Stimulated activated CD4-positive, alpha-beta T cell treated with anti-CD3 and anti-CD28 coated beads, Interleukin-1b, Interleukin-23, amount 100 ng/mL, for 1 hour (primary cell): Measurements from ENCODE around the gene TANC1.

ENCODE experiments used
- DNase-seq, 2 donors: peaks; one replicate each; pipeline ENCODE4 v3.0.0-alpha.2; 2020; ENCODE audit warnings: low read depth in 2 of 2

The TANC1 gene

GRCh38 chr2:158968396-158969161 is at the start of gene TANC1:
Gene TANC1, plus strand, starts transcription at chr2:158968640. Its CDS starts 97,271 bp downstream, at chr2:159065911.
- DNase-seq: no peak

GRCh38 chr2:158921599-158922408 is 46.6 kb upstream of the TANC1 start:
- no peak for DNase-seq

- DNase-seq: no peak
Measured at GRCh38 chr2:158922601-158923000, 45.8 kb upstream of the TANC1 start.

- no peak for DNase-seq
Measured at GRCh38 chr2:158923180-158923594, 45.3 kb upstream of the TANC1 start.

- no peak for DNase-seq
Measured at GRCh38 chr2:158923641-158924040, 44.8 kb upstream of the TANC1 start.

- DNase-seq: no peak
Measured at GRCh38 chr2:158926478-158926948, 41.9 kb upstream of the TANC1 start.

- no peak for DNase-seq
Measured at GRCh38 chr2:158928515-158928914, 39.9 kb upstream of the TANC1 start.

GRCh38 chr2:158928965-158929364 is 39.5 kb upstream of the TANC1 start:
- no peak for DNase-seq

- no peak for DNase-seq
Measured at GRCh38 chr2:158931572-158931971, 36.9 kb upstream of the TANC1 start.

GRCh38 chr2:158932131-158932645 is 36.3 kb upstream of the TANC1 start:
- DNase-seq: no peak

- DNase-seq: no peak
Measured at GRCh38 chr2:158934170-158934569, 34.3 kb upstream of the TANC1 start.

- DNase-seq: no peak
Measured at GRCh38 chr2:158935617-158936016, 32.8 kb upstream of the TANC1 start.

- no peak for DNase-seq
Measured at GRCh38 chr2:158936978-158937377, 31.5 kb upstream of the TANC1 start.

GRCh38 chr2:158940356-158940755 is 28.1 kb upstream of the TANC1 start:
- no peak for DNase-seq

GRCh38 chr2:158943973-158944372 is 24.5 kb upstream of the TANC1 start:
- no peak for DNase-seq

- no peak for DNase-seq
Measured at GRCh38 chr2:158948964-158949699, 19.3 kb upstream of the TANC1 start.

GRCh38 chr2:158953454-158953853 is 15.0 kb upstream of the TANC1 start:
- no peak for DNase-seq

- DNase-seq: no peak
Measured at GRCh38 chr2:158953926-158954763, 14.3 kb upstream of the TANC1 start.

- no peak for DNase-seq
Measured at GRCh38 chr2:158955842-158956365, 12.5 kb upstream of the TANC1 start.

GRCh38 chr2:158958365-158958764 is 10.1 kb upstream of the TANC1 start:
- no peak for DNase-seq

GRCh38 chr2:158960193-158960592 is 8.2 kb upstream of the TANC1 start:
- no peak for DNase-seq
